Measurements from ENCODE around the gene FAM32A. TPM values are rescaled to one million over a fixed set of nuclear protein-coding genes. Genes with fewer than 3 reads are reported as not detected.

The FAM32A gene
- total and polyA plus RNA-seq, 10 of the 15 experiments (the other 5 are each of a cell fraction or from before 2014, with no cell fraction given): 33.3 to 116 (median 71.9) TPM

DNA sequence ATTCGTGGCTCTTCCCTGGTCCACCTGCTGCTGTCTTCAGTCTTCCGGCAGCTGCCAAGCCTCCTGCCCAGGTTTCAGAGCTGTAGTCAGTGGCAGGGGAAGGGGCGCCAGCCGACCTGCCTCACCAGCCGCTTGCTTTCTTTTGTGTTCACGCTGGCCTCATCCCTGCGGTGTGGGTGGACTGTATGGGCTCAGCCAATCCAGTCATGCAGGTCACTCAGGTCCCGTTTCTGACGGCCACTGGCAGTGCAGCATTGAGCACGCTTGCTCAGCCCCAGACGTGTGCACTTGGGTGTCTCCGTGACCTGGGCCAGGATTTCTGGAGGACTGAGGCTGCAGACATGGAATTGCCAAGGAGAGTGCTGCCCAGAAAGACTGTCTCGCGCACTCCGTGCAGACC, 38.5 kb downstream of the FAM32A start (continued):
- TF ChIP-seq, protein P1, sequence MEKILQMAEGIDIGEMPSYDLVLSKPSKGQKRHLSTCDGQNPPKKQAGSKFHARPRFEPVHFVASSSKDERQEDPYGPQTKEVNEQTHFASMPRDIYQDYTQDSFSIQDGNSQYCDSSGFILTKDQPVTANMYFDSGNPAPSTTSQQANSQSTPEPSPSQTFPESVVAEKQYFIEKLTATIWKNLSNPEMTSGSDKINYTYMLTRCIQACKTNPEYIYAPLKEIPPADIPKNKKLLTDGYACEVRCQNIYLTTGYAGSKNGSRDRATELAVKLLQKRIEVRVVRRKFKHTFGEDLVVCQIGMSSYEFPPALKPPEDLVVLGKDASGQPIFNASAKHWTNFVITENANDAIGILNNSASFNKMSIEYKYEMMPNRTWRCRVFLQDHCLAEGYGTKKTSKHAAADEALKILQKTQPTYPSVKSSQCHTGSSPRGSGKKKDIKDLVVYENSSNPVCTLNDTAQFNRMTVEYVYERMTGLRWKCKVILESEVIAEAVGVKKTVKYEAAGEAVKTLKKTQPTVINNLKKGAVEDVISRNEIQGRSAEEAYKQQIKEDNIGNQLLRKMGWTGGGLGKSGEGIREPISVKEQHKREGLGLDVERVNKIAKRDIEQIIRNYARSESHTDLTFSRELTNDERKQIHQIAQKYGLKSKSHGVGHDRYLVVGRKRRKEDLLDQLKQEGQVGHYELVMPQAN (conservative IDR thresholded peaks at IDR 0.05): no peak
- no peak for TF ChIP-seq TCF12 (IDR thresholded peaks at IDR 0.05; ENCODE audit: low read depth, low read length)
- TF ChIP-seq, protein P2, sequence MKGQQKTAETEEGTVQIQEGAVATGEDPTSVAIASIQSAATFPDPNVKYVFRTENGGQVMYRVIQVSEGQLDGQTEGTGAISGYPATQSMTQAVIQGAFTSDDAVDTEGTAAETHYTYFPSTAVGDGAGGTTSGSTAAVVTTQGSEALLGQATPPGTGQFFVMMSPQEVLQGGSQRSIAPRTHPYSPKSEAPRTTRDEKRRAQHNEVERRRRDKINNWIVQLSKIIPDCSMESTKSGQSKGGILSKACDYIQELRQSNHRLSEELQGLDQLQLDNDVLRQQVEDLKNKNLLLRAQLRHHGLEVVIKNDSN (IDR thresholded peaks at IDR 0.05; ENCODE audit: borderline replicate concordance, extremely low read length, insufficient read depth, low read depth, low read length): no peak

DNA sequence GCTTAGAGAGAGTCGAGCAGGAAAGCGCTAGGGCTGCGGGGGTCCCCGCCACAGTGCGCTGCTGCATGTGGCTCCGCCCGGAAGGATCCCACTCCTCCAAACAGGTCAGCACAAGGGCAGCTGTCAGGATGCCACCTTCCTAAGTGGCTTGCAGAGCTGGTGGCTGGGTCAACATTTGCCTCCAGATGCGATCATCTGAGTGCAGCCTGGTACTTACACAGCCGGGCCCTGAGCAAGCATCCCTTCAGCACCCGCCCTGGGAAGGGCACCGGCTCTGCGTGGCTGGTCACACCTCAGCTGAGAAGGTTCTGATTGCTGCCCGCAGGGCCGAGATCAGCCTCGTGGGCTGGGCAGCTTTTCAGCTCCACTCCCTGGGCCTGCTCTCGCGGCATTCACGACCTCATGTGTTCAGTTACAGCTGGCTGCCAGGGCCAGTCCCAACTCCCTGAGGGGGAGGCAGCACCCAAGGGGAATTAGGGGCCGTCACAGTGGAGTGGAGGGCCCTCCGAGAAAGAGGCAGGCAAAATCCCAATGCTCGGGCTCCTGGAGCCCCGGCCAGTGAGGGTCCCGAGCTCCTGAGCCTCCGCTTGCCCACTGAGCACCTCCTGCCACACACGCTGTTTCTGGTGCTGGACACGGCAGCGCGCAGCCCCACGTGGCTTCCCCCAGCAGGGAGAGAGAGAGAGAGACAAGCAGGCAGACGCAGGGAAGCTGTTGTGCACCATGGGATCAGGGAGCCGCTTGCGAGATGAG, 39.3 kb downstream of the FAM32A start:
- ChIA-PET RAD21 (ENCODE audit: unreplicated experiment) (no interaction called here), SMC1A (ENCODE audit: uncharacterized antibody, unreplicated experiment) (interaction anchor here (1.2 kb wide), 1 partner anchor 158 kb away, joined by 3 read pairs; no protein-coding TSS in a partner anchor), CTCF (no interaction called here), POLR2A (no interaction called here)
- 90% methylated on average over 32 of the region's 32 CpGs for WGBS (ENCODE audit: insufficient coverage, insufficient replicate concordance, low lambda C conversion rate, missing lambda C conversion rate)
- H3K9me3 ChIP-seq (replicated peaks; ENCODE audit: control insufficient read depth, insufficient read depth, low read length): peaks cover 19% of the 10 kb centered on the region
- no peak overlapping the region for H2AFZ ChIP-seq (ENCODE audit: control insufficient read depth, low read depth, low read length)
- no peaks in the 10 kb centered on the region for H3K4me1 ChIP-seq (ENCODE audit: control insufficient read depth, insufficient read depth, low read length)
- DNase-seq (ENCODE audit: low read depth, low spot score) (no peak), FAIRE-seq (no peak), ATAC-seq (no peak)
- H3K9ac ChIP-seq (ENCODE audit: control insufficient read depth, insufficient read depth, low read length): no peak overlapping the region
- intact Hi-C loops (cut with micrococcal nuclease; ENCODE audit: unreplicated experiment) (no loop called here), in situ Hi-C loops (cut with MboI) (no loop called here)
- no peaks in the 10 kb centered on the region for H4K20me1 ChIP-seq (ENCODE audit: control insufficient read depth, insufficient read depth)
- no TSS peak for BruUV-seq (replicated peaks)
- H3K27me3 ChIP-seq (replicated peaks in 1 of 2; ENCODE audit: control insufficient read depth in 2 of 2, insufficient read depth in 2 of 2, low read length in 1 of 2): no peaks in the 10 kb centered on the region
- H3K27ac ChIP-seq (ENCODE audit: control insufficient read depth, insufficient read depth): no peak overlapping the region
- H3K36me3 ChIP-seq (ENCODE audit: control insufficient read depth in 2 of 2, insufficient read depth in 2 of 2, low read length in 1 of 2): peaks cover 20 to 37% of the 10 kb centered on the region in 2 experiments; a peak in 3 of 4 replicates
- no peaks in the 10 kb centered on the region for H3K79me2 ChIP-seq (ENCODE audit: control insufficient read depth, insufficient read depth, low read length)
- H3K4me3 ChIP-seq: no peak overlapping the region
- H3K4me2 ChIP-seq (ENCODE audit: control insufficient read depth, insufficient read depth): no peak overlapping the region
- TF ChIP-seq TAF1 (IDR thresholded peaks at IDR 0.05; ENCODE audit: borderline replicate concordance, low read depth, low read length) (no peak), MXI1 (IDR thresholded peaks at IDR 0.05; ENCODE audit: low read depth, low read length) (no peak), MYB (IDR thresholded peaks at IDR 0.05; ENCODE audit: borderline replicate concordance, low read depth, low read length) (no peak), CEBPB (IDR thresholded peaks at IDR 0.05; ENCODE audit: borderline replicate concordance in 1 of 2, low read depth in 2 of 2, low read length in 2 of 2) (no peak), NR2F1 (conservative IDR thresholded peaks at IDR 0.05) (no peak), SMAD5 (IDR thresholded peaks at IDR 0.05; ENCODE audit: low read depth) (no peak), FOS (IDR thresholded peaks at IDR 0.05; ENCODE audit: borderline replicate concordance, extremely low read depth, insufficient read length) (no peak), RCOR1 (conservative IDR thresholded peaks at IDR 0.05; ENCODE audit: low read depth, low read length) (no peak), ATF7 (IDR thresholded peaks at IDR 0.05; ENCODE audit: low read depth) (no peak), BRCA1 (IDR thresholded peaks at IDR 0.05; ENCODE audit: low read depth, low read length) (no peak), POLR2AphosphoS5 (IDR thresholded peaks at IDR 0.05; ENCODE audit: low read length) (no peak)
- TF ChIP-seq, protein P3, sequence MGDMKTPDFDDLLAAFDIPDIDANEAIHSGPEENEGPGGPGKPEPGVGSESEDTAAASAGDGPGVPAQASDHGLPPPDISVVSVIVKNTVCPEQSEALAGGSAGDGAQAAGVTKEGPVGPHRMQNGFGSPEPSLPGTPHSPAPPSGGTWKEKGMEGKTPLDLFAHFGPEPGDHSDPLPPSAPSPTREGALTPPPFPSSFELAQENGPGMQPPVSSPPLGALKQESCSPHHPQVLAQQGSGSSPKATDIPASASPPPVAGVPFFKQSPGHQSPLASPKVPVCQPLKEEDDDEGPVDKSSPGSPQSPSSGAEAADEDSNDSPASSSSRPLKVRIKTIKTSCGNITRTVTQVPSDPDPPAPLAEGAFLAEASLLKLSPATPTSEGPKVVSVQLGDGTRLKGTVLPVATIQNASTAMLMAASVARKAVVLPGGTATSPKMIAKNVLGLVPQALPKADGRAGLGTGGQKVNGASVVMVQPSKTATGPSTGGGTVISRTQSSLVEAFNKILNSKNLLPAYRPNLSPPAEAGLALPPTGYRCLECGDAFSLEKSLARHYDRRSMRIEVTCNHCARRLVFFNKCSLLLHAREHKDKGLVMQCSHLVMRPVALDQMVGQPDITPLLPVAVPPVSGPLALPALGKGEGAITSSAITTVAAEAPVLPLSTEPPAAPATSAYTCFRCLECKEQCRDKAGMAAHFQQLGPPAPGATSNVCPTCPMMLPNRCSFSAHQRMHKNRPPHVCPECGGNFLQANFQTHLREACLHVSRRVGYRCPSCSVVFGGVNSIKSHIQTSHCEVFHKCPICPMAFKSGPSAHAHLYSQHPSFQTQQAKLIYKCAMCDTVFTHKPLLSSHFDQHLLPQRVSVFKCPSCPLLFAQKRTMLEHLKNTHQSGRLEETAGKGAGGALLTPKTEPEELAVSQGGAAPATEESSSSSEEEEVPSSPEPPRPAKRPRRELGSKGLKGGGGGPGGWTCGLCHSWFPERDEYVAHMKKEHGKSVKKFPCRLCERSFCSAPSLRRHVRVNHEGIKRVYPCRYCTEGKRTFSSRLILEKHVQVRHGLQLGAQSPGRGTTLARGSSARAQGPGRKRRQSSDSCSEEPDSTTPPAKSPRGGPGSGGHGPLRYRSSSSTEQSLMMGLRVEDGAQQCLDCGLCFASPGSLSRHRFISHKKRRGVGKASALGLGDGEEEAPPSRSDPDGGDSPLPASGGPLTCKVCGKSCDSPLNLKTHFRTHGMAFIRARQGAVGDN (IDR thresholded peaks at IDR 0.05): no peak
